Measurements from ENCODE around the gene CRYM.
A peak's percentile ranks its signal among the peaks of the same experiment; 100 is the strongest.
"Not testable (repeated sequence)": the region's sequence is repeated elsewhere in the genome, so short reads cannot be mapped to it uniquely, and the experiment has no call there.

Gene CRYM

GRCh38 chr16:21312046-21312445 is 34.0 kb upstream of the CRYM start:
- H3K23ac ChIP-seq (ENCODE audit: low read depth, low read length, poor library complexity), result not testable (repeated sequence)
- WGBS, 2 donors (ENCODE audit: extremely low coverage in 2 of 2, insufficient read length in 2 of 2, insufficient replicate concordance in 1 of 2), result no CpG with 5 or more reads among the region's 18 CpGs

GRCh38 chr16:21306712-21307111 is 28.6 kb upstream of the CRYM start:
- H4K8ac ChIP-seq (ENCODE audit: low read depth, low read length); H3K9me3 ChIP-seq (replicated peaks in 1 of 2; ENCODE audit: control insufficient read depth in 2 of 2, insufficient read depth in 1 of 2, low read depth in 1 of 2, low read length in 2 of 2); H3K4me3 ChIP-seq (ENCODE audit: low read length in 2 of 2); DNase-seq (ENCODE audit: low spot score); H2BK120ac ChIP-seq (ENCODE audit: low read depth, low read length); H3K14ac ChIP-seq (ENCODE audit: low read length); H3K18ac ChIP-seq (ENCODE audit: low read length); H3K4ac ChIP-seq (ENCODE audit: low read length); H3K23ac ChIP-seq (ENCODE audit: low read depth, low read length, poor library complexity); H2BK5ac ChIP-seq (ENCODE audit: low read length); H2BK15ac ChIP-seq (ENCODE audit: low read length); H3K4me2 ChIP-seq (ENCODE audit: insufficient read depth, low read length, poor library complexity, severe bottlenecking); H2AK5ac ChIP-seq (ENCODE audit: low read depth, low read length); H3K9ac ChIP-seq (ENCODE audit: low read depth, low read length, poor library complexity); H3K4me1 ChIP-seq (ENCODE audit: control insufficient read depth in 2 of 2, insufficient read depth in 1 of 2, low read depth in 1 of 2, low read length in 2 of 2); H3K27ac ChIP-seq (replicated peaks; ENCODE audit: low read length); H3K36me3 ChIP-seq (replicated peaks in 1 of 2; ENCODE audit: control insufficient read depth in 2 of 2, insufficient read depth in 2 of 2, low read length in 2 of 2); H2BK12ac ChIP-seq (ENCODE audit: low read length); H3K79me1 ChIP-seq (ENCODE audit: low read depth, low read length); H2AFZ ChIP-seq (ENCODE audit: low read length); H4K91ac ChIP-seq (ENCODE audit: low read depth, low read length, poor library complexity): not testable (repeated sequence)
- peaks cover 3 to 28% (median 15%) of the 10 kb centered on the region in 3 experiments for H3K27me3 ChIP-seq (ENCODE audit: control insufficient read depth in 3 of 3, insufficient read depth in 3 of 3, low read depth in 1 of 3, low read length in 3 of 3)
- no CpG with 5 or more reads among the region's 5 CpGs for WGBS, 2 donors (ENCODE audit: extremely low coverage in 2 of 2, insufficient read length in 2 of 2, insufficient replicate concordance in 1 of 2)

More at GRCh38 chr16:21312046-21312445, 34.0 kb upstream of the CRYM start:
- not testable (repeated sequence) for H3K4me2 ChIP-seq (ENCODE audit: insufficient read depth, low read length, poor library complexity, severe bottlenecking); H3K27me3 ChIP-seq (ENCODE audit: control insufficient read depth in 3 of 3, insufficient read depth in 3 of 3, low read depth in 1 of 3, low read length in 3 of 3); DNase-seq (ENCODE audit: low spot score); H2BK5ac ChIP-seq (ENCODE audit: low read length); H3K9me3 ChIP-seq (replicated peaks in 1 of 2; ENCODE audit: control insufficient read depth in 2 of 2, insufficient read depth in 1 of 2, low read depth in 1 of 2, low read length in 2 of 2); H3K27ac ChIP-seq (replicated peaks; ENCODE audit: low read length); H3K4ac ChIP-seq (ENCODE audit: low read length); H2AK5ac ChIP-seq (ENCODE audit: low read depth, low read length); H2AFZ ChIP-seq (ENCODE audit: low read length); H3K36me3 ChIP-seq (replicated peaks in 1 of 2; ENCODE audit: control insufficient read depth in 2 of 2, insufficient read depth in 2 of 2, low read length in 2 of 2); H2BK120ac ChIP-seq (ENCODE audit: low read depth, low read length); H3K4me3 ChIP-seq (ENCODE audit: low read length in 2 of 2); H3K18ac ChIP-seq (ENCODE audit: low read length); H2BK12ac ChIP-seq (ENCODE audit: low read length); H4K8ac ChIP-seq (ENCODE audit: low read depth, low read length); H4K91ac ChIP-seq (ENCODE audit: low read depth, low read length, poor library complexity); H2BK15ac ChIP-seq (ENCODE audit: low read length); H3K79me1 ChIP-seq (ENCODE audit: low read depth, low read length); H3K4me1 ChIP-seq (ENCODE audit: control insufficient read depth in 2 of 2, insufficient read depth in 1 of 2, low read depth in 1 of 2, low read length in 2 of 2); H3K9ac ChIP-seq (ENCODE audit: low read depth, low read length, poor library complexity)
- H3K14ac ChIP-seq (ENCODE audit: low read length), result peak overlapping the region; percentile 38

GRCh38 chr16:21302898-21303528 is 24.9 kb upstream of the CRYM start:
- Histone ChIP-seq H3K4me2 (ENCODE audit: insufficient read depth, low read length, poor library complexity, severe bottlenecking) (no peak overlapping the region), H3K4ac (ENCODE audit: low read length) (no peak overlapping the region), H3K9me3 (replicated peaks in 1 of 2; ENCODE audit: control insufficient read depth in 2 of 2, insufficient read depth in 1 of 2, low read depth in 1 of 2, low read length in 2 of 2) (peaks cover 0 to 2% of the 10 kb centered on the region in 2 donors), H3K36me3 (replicated peaks in 1 of 2; ENCODE audit: control insufficient read depth in 2 of 2, insufficient read depth in 2 of 2, low read length in 2 of 2) (no peaks in the 10 kb centered on the region), H4K91ac (ENCODE audit: low read depth, low read length, poor library complexity) (no peak overlapping the region), H4K8ac (ENCODE audit: low read depth, low read length) (no peak overlapping the region), H3K14ac (ENCODE audit: low read length) (no peak overlapping the region), H3K27ac (replicated peaks; ENCODE audit: low read length) (no peak overlapping the region), H2BK12ac (ENCODE audit: low read length) (no peak overlapping the region), H2BK15ac (ENCODE audit: low read length) (no peak overlapping the region), H3K9ac (ENCODE audit: low read depth, low read length, poor library complexity) (no peak overlapping the region), H2BK5ac (ENCODE audit: low read length) (no peak overlapping the region), H2AK5ac (ENCODE audit: low read depth, low read length) (no peak overlapping the region), H3K79me1 (ENCODE audit: low read depth, low read length) (no peaks in the 10 kb centered on the region), H2AFZ (ENCODE audit: low read length) (no peak overlapping the region), H3K18ac (ENCODE audit: low read length) (no peak overlapping the region), H3K4me3 (ENCODE audit: low read length in 2 of 2) (no peak overlapping the region), H3K23ac (ENCODE audit: low read depth, low read length, poor library complexity) (no peak overlapping the region), H2BK120ac (ENCODE audit: low read depth, low read length) (no peak overlapping the region), H3K27me3 (ENCODE audit: control insufficient read depth in 3 of 3, insufficient read depth in 3 of 3, low read depth in 1 of 3, low read length in 3 of 3) (peaks cover 4 to 38% (median 18%) of the 10 kb centered on the region in 3 experiments), H3K4me1 (ENCODE audit: control insufficient read depth in 2 of 2, insufficient read depth in 1 of 2, low read depth in 1 of 2, low read length in 2 of 2) (peaks cover 2 to 3% of the 10 kb centered on the region in 2 donors)
- no peak for DNase-seq (ENCODE audit: low spot score)
- no CpG with 5 or more reads among the region's 4 CpGs for WGBS, 2 donors (ENCODE audit: extremely low coverage in 2 of 2, insufficient read length in 2 of 2, insufficient replicate concordance in 1 of 2)

- no peak overlapping the region for H2BK5ac ChIP-seq (ENCODE audit: low read length)
- H3K23ac ChIP-seq (ENCODE audit: low read depth, low read length, poor library complexity), result no peak overlapping the region
- no peak overlapping the region for H4K91ac ChIP-seq (ENCODE audit: low read depth, low read length, poor library complexity)
- H4K8ac ChIP-seq (ENCODE audit: low read depth, low read length), result no peak overlapping the region
- no peaks in the 10 kb centered on the region for H3K36me3 ChIP-seq (replicated peaks in 1 of 2; ENCODE audit: control insufficient read depth in 2 of 2, insufficient read depth in 2 of 2, low read length in 2 of 2)
- no peak overlapping the region for H2AFZ ChIP-seq (ENCODE audit: low read length)
- no peak overlapping the region for H2AK5ac ChIP-seq (ENCODE audit: low read depth, low read length)
- H3K9me3 ChIP-seq (replicated peaks in 1 of 2; ENCODE audit: control insufficient read depth in 2 of 2, insufficient read depth in 1 of 2, low read depth in 1 of 2, low read length in 2 of 2), result peaks cover 0 to 2% of the 10 kb centered on the region in 2 donors
- no peak overlapping the region for H2BK15ac ChIP-seq (ENCODE audit: low read length)
- H3K79me1 ChIP-seq (ENCODE audit: low read depth, low read length), result no peaks in the 10 kb centered on the region
- H3K27ac ChIP-seq (replicated peaks; ENCODE audit: low read length), result no peak overlapping the region
- H3K4me1 ChIP-seq (ENCODE audit: control insufficient read depth in 2 of 2, insufficient read depth in 1 of 2, low read depth in 1 of 2, low read length in 2 of 2), result peaks cover 2 to 3% of the 10 kb centered on the region in 2 donors
- no peak overlapping the region for H3K4me3 ChIP-seq (ENCODE audit: low read length in 2 of 2)
- H3K4ac ChIP-seq (ENCODE audit: low read length), result no peak overlapping the region
- H2BK12ac ChIP-seq (ENCODE audit: low read length), result no peak overlapping the region
- WGBS, 2 donors (ENCODE audit: extremely low coverage in 2 of 2, insufficient read length in 2 of 2, insufficient replicate concordance in 1 of 2), result no CpG with 5 or more reads among the region's 3 CpGs
- H3K18ac ChIP-seq (ENCODE audit: low read length), result no peak overlapping the region
- peaks cover 4 to 38% (median 18%) of the 10 kb centered on the region in 3 experiments for H3K27me3 ChIP-seq (ENCODE audit: control insufficient read depth in 3 of 3, insufficient read depth in 3 of 3, low read depth in 1 of 3, low read length in 3 of 3)
- no peak overlapping the region for H3K4me2 ChIP-seq (ENCODE audit: insufficient read depth, low read length, poor library complexity, severe bottlenecking)
- H3K9ac ChIP-seq (ENCODE audit: low read depth, low read length, poor library complexity), result no peak overlapping the region
- no peak overlapping the region for H3K14ac ChIP-seq (ENCODE audit: low read length)
- no peak for DNase-seq (ENCODE audit: low spot score)
- no peak overlapping the region for H2BK120ac ChIP-seq (ENCODE audit: low read depth, low read length)
Measured at GRCh38 chr16:21302454-21302853, 24.4 kb upstream of the CRYM start.
